Coronary artery (tissue), 2 donors: ENCODE data around the gene ENTPD6.
"Not testable (repeated sequence)": the region's sequence is repeated elsewhere in the genome, so short reads cannot be mapped to it uniquely, and the experiment has no call there.

Source experiments
- DNase-seq: peaks from one replicate; pipeline ENCODE4 v3.0.0-alpha.2; 2017; ENCODE audit warnings: low spot score
- H3K27ac ChIP-seq, 2 donors: fragments of 200-600 bp; sonication (generic); one replicate each; pipeline ENCODE4 v1.5.1; 2016 to 2019
- H3K4me3 ChIP-seq: fragments of 200-600 bp; sonication (generic); 2 replicates; pipeline ENCODE4 v1.5.1; 2016; ENCODE audit warnings: mild to moderate bottlenecking, moderate library complexity
- CTCF ChIP-seq: fragments of 200-600 bp; sonication (generic); IDR thresholded peaks from one replicate; pipeline ENCODE4 v1.5.1; 2019; ENCODE audit warnings: antibody characterized with exemption

ENTPD6 gene

GRCh38 chr20:25158043-25158442 is 37.5 kb upstream of the ENTPD6 start:
- TF ChIP-seq CTCF = no peak
- Histone ChIP-seq H3K4me3 (no peak overlapping the region), H3K27ac (no peak overlapping the region)
- no peak for DNase-seq

- no peak for TF ChIP-seq CTCF
- no peak overlapping the region for H3K27ac ChIP-seq
- DNase-seq = no peak
- no peak overlapping the region for H3K4me3 ChIP-seq
Measured at GRCh38 chr20:25160467-25160866, 35.0 kb upstream of the ENTPD6 start.

GRCh38 chr20:25160897-25161296 is 34.6 kb upstream of the ENTPD6 start:
- H3K27ac ChIP-seq = no peak overlapping the region
- TF ChIP-seq CTCF = no peak
- DNase-seq = no peak
- no peak overlapping the region for H3K4me3 ChIP-seq

GRCh38 chr20:25165128-25165527 is 30.4 kb upstream of the ENTPD6 start:
- no peak for TF ChIP-seq CTCF
- H3K27ac ChIP-seq = no peak overlapping the region
- DNase-seq = no peak
- no peak overlapping the region for H3K4me3 ChIP-seq

- not testable (repeated sequence) for H3K4me3 ChIP-seq, H3K27ac ChIP-seq, DNase-seq
Measured at GRCh38 chr20:25166105-25166782, 29.3 kb upstream of the ENTPD6 start.

GRCh38 chr20:25173321-25173720 is 22.2 kb upstream of the ENTPD6 start:
- no peak for DNase-seq
- H3K27ac ChIP-seq = no peak overlapping the region
- no peak for TF ChIP-seq CTCF

GRCh38 chr20:25173886-25174308 is 21.6 kb upstream of the ENTPD6 start:
- no peak for TF ChIP-seq CTCF
- no peak overlapping the region for H3K27ac ChIP-seq

More at GRCh38 chr20:25173321-25173720, 22.2 kb upstream of the ENTPD6 start:
- H3K4me3 ChIP-seq = no peak overlapping the region

More at GRCh38 chr20:25173886-25174308, 21.6 kb upstream of the ENTPD6 start:
- H3K4me3 ChIP-seq = no peak overlapping the region
- DNase-seq = no peak
